HepG2 (cell line): Measurements from ENCODE around the gene BTRC. TPM values are rescaled to one million over a fixed set of nuclear protein-coding genes. Genes with fewer than 3 reads are reported as not detected.

Source experiments
- ATAC-seq: fragments of 200-7000 bp; cut with Tn5 transposase; 3 replicates; pipeline ENCODE4 v1.9.1; 2020; ENCODE audit warnings: mild to moderate bottlenecking, moderate library complexity
- BruUV-seq: library from RNA; stranded (reverse); fragments of 400-500 nt; replicated peaks from 2 replicates; lab custom pipeline; 2021; lab: Mats Ljungman, UMichigan
- CTCF ChIA-PET: fragments of 300-600 bp; formaldehyde crosslinking; extraction: SDS; loops from one replicate; lab custom pipeline; 2021; ENCODE audit warnings: low total read pairs, inconsistent platforms, low intra/inter-chr PET ratio; lab: Yijun Ruan, JAX
- POLR2A ChIA-PET: fragments of 350-600 bp; sonication (Branson Sonifier 250); formaldehyde crosslinking; loops from one replicate; lab custom pipeline; 2020; ENCODE audit warnings: antibody characterized with exemption, inconsistent platforms; lab: Yijun Ruan, JAX
- DNase-seq: peaks from one replicate; pipeline ENCODE4 v3.0.0-alpha.2; 2015; ENCODE audit warnings: low spot score
- FAIRE-seq: peaks from 3 replicates; lab custom pipeline; 2011; peaks lifted over from hg19 to GRCh38; lab: Jason Lieb, UNC
- H2AFZ ChIP-seq: one replicate; pipeline ENCODE4 v1.6.1; 2011; ENCODE audit warnings: low read length, inconsistent platforms
- H3K27ac ChIP-seq: fragments of 300-600 bp; 3 replicates; pipeline ENCODE4 v1.8.0; 2011; ENCODE audit warnings: mixed run types, mild to moderate bottlenecking, mixed read lengths, low read length, inconsistent platforms; ENCODE audit not compliant: insufficient read depth; ENCODE audit errors: extremely low read length
- H3K27me3 ChIP-seq, 2 experiments: fragments of 200-600 bp in 1 of 2; 2 replicates in 1 of 2; 3 replicates in 1 of 2; pipeline versions ENCODE4 v1.6.0 to v1.8.0; 2011; ENCODE audit warnings: low read length in 2 of 2, mild to moderate bottlenecking in 2 of 2, moderate library complexity in 2 of 2, inconsistent platforms in 1 of 2; ENCODE audit not compliant: insufficient read depth in 2 of 2, control insufficient read depth in 1 of 2
- H3K36me3 ChIP-seq, 2 experiments: fragments of 200-600 bp in 1 of 2; replicated peaks in 1 of 2; 2 replicates in 1 of 2; 3 replicates in 1 of 2; pipeline versions ENCODE4 v1.5.1 to v1.8.0; 2011; ENCODE audit warnings: low read length in 2 of 2, inconsistent platforms in 1 of 2; ENCODE audit not compliant: insufficient read depth in 2 of 2, control insufficient read depth in 1 of 2
- H3K4me1 ChIP-seq: 2 replicates; pipeline ENCODE4 v1.5.1; 2012; ENCODE audit warnings: low read length, inconsistent platforms; ENCODE audit not compliant: insufficient read depth
- H3K4me2 ChIP-seq: 2 replicates; pipeline ENCODE4 v1.6.0; 2011; ENCODE audit warnings: low read depth, low read length, inconsistent platforms
- H3K4me3 ChIP-seq, 3 experiments: fragments of 200-600 bp in 1 of 3; sonication (generic), shearing (Covaris generic) in 1 of 3; replicated peaks in 1 of 3; 2 replicates each; pipeline ENCODE4 v1.5.1; 2011 to 2016; ENCODE audit warnings: low read length in 3 of 3, inconsistent platforms in 2 of 3, low read depth in 2 of 3, mild to moderate bottlenecking in 2 of 3, control low read depth in 1 of 3, mixed read lengths in 1 of 3; ENCODE audit not compliant: insufficient read depth in 1 of 3
- H3K79me2 ChIP-seq: one replicate; pipeline ENCODE4 v1.6.1; 2011; ENCODE audit warnings: low read length, inconsistent platforms; ENCODE audit not compliant: insufficient read depth
- H3K9ac ChIP-seq: 2 replicates; pipeline ENCODE4 v1.6.0; 2011; ENCODE audit warnings: mild to moderate bottlenecking, low read depth, low read length, inconsistent platforms; ENCODE audit not compliant: insufficient read depth
- H3K9me3 ChIP-seq: 2 replicates; pipeline ENCODE4 v1.5.1; 2012; ENCODE audit warnings: mild to moderate bottlenecking, low read length
- H4K20me1 ChIP-seq: 2 replicates; pipeline ENCODE4 v1.6.0; 2011; ENCODE audit warnings: inconsistent platforms, mild to moderate bottlenecking, low read length, moderate library complexity; ENCODE audit not compliant: insufficient read depth
- CREB1 ChIP-seq, 2 experiments: fragments of 450-650 bp in 1 of 2; IDR thresholded peaks; 2 replicates each; pipeline ENCODE4 v1.6.1; 2016 to 2017; ENCODE audit warnings: control low read depth in 1 of 2, mild to moderate bottlenecking in 1 of 2, missing compliant biosample characterization in 1 of 2, missing genetic modification characterization in 1 of 2
- PAWR ChIP-seq: sonication (generic); formaldehyde crosslinking; IDR thresholded peaks from 2 replicates; pipeline ENCODE4 v1.4.0; 2020; ENCODE audit warnings: missing genetic modification reagents, mild to moderate bottlenecking, borderline replicate concordance
- ZFYVE20 ChIP-seq: sonication (generic); formaldehyde crosslinking; IDR thresholded peaks from 2 replicates; pipeline ENCODE4 v1.8.0; 2023; ENCODE audit warnings: low read depth, mild to moderate bottlenecking, moderate library complexity, missing genetic modification reagents, borderline replicate concordance
- ZNF543 ChIP-seq: sonication (generic); formaldehyde crosslinking; IDR thresholded peaks from 2 replicates; pipeline ENCODE4 v1.4.0; 2020; ENCODE audit warnings: mild to moderate bottlenecking, missing genetic modification reagents
- ZNF629 ChIP-seq: sonication (generic); formaldehyde crosslinking; conservative IDR thresholded peaks from 2 replicates; pipeline ENCODE4 v1.5.0; 2020; ENCODE audit warnings: missing genetic modification reagents
- WGBS: methylation state at CpG from one replicate; pipeline ENCODE4 v1.1.6; 2017; ENCODE audit warnings: low lambda C conversion rate; 5-methylcytosine and 5-hydroxymethylcytosine counted together
- in situ Hi-C: cut with HindIII; loops from 2 replicates; pipeline ENCODE4 v1.10.0; 2017; ENCODE audit warnings: low pct_unique_long_range_greater_than_20kb; ENCODE audit not compliant: extremely low pct_ligation_motif_present
- intact Hi-C: fragments of 100-400 bp; cut with micrococcal nuclease; formaldehyde crosslinking; loops from one replicate; pipeline ENCODE4 v1.10.0; 2022; ENCODE audit not compliant: unreplicated experiment
- polyA plus RNA-seq, 8 experiments: library from polyadenylated mRNA; depleted of rRNA in 3 of 8; stranded (reverse) in 7 of 8; unstranded in 1 of 8; fragments of >200 nt; fragmentation: Illumina TruSeq in 4 of 8; extraction: Trizol in 4 of 8; gene quantifications; 2 replicates each; pipeline versions ENCODE4 v1.2.1 to v1.2.3, GENCODE V29; 2011 to 2016; ENCODE audit warnings: low read depth in 4 of 8, missing spikeins in 1 of 8, mixed read lengths in 1 of 8; ENCODE audit not compliant: insufficient read depth in 1 of 8
- total RNA-seq, 5 experiments: library from RNA; depleted of rRNA; stranded (reverse); fragments of >200 nt; fragmentation: Illumina TruSeq; extraction: Trizol; gene quantifications; 2 replicates each; pipeline ENCODE4 v1.2.3, GENCODE V29; 2016; ENCODE audit warnings: low read depth in 1 of 5

The BTRC gene
- total and polyA plus RNA-seq, 2 of the 13 experiments (the other 11 are each of a cell fraction or from before 2014, with no cell fraction given) = 12.0 to 14.4 TPM

DNA sequence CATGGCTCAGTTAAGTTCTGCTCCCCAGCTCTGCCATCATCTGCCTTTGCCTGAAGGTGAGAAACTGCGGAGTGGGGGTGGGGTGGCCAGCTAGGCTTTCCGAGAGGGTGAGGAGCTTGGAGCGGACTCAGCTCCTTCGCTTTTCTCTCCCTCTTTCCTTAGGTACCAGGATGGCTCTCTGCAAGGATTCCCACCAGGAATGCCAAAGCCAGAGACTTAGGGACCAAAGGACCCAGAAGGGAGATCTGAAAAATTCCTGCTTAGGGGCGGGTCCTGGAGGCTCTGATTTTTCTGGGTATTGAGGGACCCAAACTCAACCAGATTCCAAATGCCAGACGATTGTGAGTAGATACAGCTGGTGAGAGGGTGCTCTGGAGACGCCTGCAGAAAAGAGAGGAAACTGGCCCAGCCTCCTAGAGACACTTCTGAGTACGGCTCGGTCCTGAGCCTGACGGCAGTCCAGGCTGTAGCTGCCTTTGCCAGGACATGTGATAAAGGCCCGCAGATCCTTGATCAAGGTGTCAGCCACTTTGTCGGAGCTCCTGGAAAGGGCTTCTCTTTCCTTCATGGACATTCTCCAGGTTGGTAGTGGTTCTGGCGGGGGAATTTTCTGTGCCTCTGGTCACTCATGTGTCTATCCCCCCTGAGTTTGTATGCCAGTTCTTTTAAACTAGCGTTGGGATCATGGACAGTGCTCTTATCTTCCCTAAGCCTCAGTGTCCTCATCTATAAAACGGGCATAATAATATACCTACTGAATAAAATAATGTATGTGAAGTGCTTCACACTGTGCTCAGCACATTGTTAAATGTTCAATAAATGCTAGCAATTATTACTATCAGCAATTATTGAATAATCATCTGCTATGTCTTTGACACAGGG is 42.5 kb upstream of the BTRC start:
- H3K4me3 ChIP-seq = no peak overlapping the region
- TF ChIP-seq PAWR (no peak), ZNF629 (CRISPR knock-in tag) (0 out of 2 replicates have a peak, but pooled peaks have one; percentile 22)
- H2AFZ ChIP-seq = no peak overlapping the region
- no peaks in the 10 kb centered on the region for H3K36me3 ChIP-seq
- ATAC-seq (peak; percentile 57), DNase-seq (no peak), FAIRE-seq (no peak)
- ChIA-PET POLR2A (no interaction called here), CTCF (no interaction called here)
- BruUV-seq = no TSS peak
- H3K9me3 ChIP-seq = no peaks in the 10 kb centered on the region
- no peaks in the 10 kb centered on the region for H3K4me1 ChIP-seq
- 0 out of 2 replicates have a peak overlapping the region, but pooled peaks have one; percentile 8 for H3K4me2 ChIP-seq
- no peak overlapping the region for H3K27ac ChIP-seq
- H4K20me1 ChIP-seq = no peaks in the 10 kb centered on the region
- H3K79me2 ChIP-seq = no peaks in the 10 kb centered on the region
- WGBS = 17% methylated on average over 14 of the region's 15 CpGs
- H3K27me3 ChIP-seq = peaks cover 0 to 42% of the 10 kb centered on the region in 2 experiments; a peak in 2 of 5 replicates
- no peak overlapping the region for H3K9ac ChIP-seq
- in situ Hi-C loops = no loop called here
- intact Hi-C loops = no loop called here

DNA sequence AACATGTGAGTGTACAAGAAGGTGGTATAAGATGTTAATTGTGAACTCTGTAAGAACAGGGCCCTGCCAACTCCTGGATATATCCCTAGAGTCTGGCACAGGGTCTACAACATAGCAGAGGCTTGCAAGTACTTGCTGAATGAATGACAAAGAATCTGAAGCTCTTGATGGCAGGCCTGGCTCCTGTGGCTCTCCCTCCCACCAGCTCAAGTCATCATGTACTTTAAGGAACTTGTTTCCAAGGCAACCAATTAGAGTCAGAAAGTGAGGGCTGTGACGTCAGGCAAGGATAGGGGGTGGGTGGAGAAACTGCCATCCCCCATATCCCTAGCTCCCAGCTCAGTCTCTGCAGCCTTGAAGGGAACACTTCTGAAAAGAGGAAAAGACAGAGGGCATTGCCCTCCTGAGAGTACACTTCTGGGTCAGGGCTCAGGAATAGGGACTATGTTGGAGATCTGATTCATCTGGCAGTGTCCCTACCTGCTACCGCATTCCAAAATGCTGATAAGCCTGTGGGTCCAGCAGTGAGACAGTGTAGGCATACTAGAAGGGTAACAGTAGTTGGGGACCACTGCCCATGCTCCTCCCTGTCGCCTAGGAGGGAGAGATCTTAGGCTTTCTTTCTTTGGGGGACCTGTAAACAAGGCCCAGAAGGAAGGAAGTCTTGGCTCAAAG is 34.6 kb upstream of the BTRC start:
- Histone ChIP-seq H3K27me3 (peaks cover 5 to 44% of the 10 kb centered on the region in 2 experiments; a peak in 4 of 5 replicates), H2AFZ (no peak overlapping the region), H3K27ac (no peak overlapping the region), H3K9ac (no peak overlapping the region), H3K4me3 (no peak overlapping the region), H3K36me3 (no peaks in the 10 kb centered on the region), H3K79me2 (no peaks in the 10 kb centered on the region), H3K4me1 (no peaks in the 10 kb centered on the region), H3K4me2 (no peak overlapping the region), H4K20me1 (no peaks in the 10 kb centered on the region), H3K9me3 (no peaks in the 10 kb centered on the region)
- CTCF ChIA-PET = no interaction called here
- POLR2A ChIA-PET = interaction anchor here (0.7 kb wide), 1 partner anchor 117 kb away, joined by 3 read pairs; no protein-coding TSS in a partner anchor
- no TSS peak for BruUV-seq
- 0% methylated on average over 2 of the region's 3 CpGs for WGBS
- intact Hi-C loops = no loop called here
- ATAC-seq (no peak), DNase-seq (no peak), FAIRE-seq (no peak)
- TF ChIP-seq ZFYVE20 (CRISPR knock-in tag) (no peak), CREB1 (IDR thresholded peaks at IDR 0.05) (peak; percentile 86), CREB1 (CRISPR knock-in tag; IDR thresholded peaks at IDR 0.05) (no peak), ZNF543 (CRISPR knock-in tag) (no peak)
- in situ Hi-C loops = no loop called here
